GM12801 (cell line): Measurements from ENCODE around the gene ALX1.

Experiments
- TF ChIP-seq, protein P1 (sequence below): IDR thresholded peaks from one replicate; pipeline ENCODE4 v1.5.1; 2011; ENCODE audit warnings: control low read depth; ENCODE audit not compliant: insufficient read length; ENCODE audit errors: extremely low read depth

The ALX1 gene

DNA sequence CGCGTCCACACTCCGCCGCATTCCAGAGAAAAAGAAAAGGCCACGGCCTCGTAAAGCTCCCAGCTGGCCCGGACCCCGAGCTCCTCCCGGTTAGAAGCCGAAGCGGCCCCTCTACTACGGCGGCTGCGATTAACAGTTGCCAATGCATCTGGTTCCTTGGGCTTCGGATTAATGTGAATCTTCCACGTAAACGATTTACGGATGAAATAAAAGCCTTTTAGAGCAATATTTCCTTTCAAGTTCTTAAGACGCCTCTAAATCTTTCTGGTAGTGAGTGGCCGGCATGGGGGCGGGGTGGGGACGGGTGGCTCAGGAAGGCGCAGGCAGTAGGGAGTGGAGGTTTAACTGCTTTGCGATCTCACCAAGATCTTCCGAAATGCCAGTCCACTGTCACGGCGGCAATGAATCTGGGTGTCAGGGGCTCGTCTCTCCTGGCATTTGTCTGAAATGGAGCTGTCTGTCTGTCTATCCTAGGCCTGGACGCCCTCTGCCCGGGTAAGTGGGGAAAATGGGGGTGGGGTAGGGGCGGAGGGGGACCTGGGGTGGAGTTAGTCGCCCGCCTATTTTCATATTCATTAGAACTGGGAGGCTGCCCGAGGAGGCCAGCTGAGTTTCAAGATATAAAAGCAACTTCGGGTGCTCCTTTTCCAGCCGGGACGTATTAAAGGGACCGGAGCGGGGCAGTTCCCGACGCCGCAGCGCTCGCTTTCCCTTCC is 413 bp upstream of the ALX1 start:
- TF ChIP-seq, protein P1, sequence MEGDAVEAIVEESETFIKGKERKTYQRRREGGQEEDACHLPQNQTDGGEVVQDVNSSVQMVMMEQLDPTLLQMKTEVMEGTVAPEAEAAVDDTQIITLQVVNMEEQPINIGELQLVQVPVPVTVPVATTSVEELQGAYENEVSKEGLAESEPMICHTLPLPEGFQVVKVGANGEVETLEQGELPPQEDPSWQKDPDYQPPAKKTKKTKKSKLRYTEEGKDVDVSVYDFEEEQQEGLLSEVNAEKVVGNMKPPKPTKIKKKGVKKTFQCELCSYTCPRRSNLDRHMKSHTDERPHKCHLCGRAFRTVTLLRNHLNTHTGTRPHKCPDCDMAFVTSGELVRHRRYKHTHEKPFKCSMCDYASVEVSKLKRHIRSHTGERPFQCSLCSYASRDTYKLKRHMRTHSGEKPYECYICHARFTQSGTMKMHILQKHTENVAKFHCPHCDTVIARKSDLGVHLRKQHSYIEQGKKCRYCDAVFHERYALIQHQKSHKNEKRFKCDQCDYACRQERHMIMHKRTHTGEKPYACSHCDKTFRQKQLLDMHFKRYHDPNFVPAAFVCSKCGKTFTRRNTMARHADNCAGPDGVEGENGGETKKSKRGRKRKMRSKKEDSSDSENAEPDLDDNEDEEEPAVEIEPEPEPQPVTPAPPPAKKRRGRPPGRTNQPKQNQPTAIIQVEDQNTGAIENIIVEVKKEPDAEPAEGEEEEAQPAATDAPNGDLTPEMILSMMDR = no peak

DNA sequence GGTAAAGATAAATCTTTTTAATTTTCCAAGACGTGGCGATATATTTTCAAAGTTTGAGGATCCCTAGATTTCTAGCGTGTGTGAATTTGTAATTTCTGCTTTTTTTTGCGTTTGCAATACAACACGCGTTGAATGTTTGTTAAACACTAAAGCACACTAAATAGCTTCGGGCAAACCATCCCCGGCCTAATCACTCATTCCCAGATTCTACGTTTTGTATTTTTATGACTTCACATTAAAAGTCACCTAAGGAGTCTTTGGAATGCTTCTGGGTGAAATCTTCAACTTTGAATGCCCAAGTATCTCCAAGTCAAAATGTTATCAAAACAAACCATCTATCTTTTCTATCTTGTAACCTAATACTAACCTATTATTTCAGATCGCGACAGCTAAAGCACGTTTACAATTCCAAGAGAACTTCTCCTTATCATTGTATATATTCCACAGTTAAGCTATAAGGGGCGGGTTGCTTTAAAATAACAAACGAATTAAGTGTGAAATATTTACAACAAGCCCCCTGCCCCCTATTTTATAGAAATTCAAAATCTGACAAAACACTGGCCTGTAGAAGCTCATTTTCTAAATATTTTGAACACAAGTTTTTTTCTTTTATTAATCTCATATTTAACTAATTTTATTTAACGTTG is 1.1 kb downstream of the ALX1 start:
- TF ChIP-seq, protein P1 = no peak

GRCh38 chr12:85281636-85282312 is 1.8 kb downstream of the ALX1 start:
- TF ChIP-seq, protein P1 = no peak

GRCh38 chr12:85283560-85283959 is 3.5 kb downstream of the ALX1 start:
- TF ChIP-seq, protein P1 = no peak

GRCh38 chr12:85296362-85296761 is 16.3 kb downstream of the ALX1 start:
- TF ChIP-seq, protein P1 = no peak

GRCh38 chr12:85299053-85299452 is 19.0 kb downstream of the ALX1 start:
- TF ChIP-seq, protein P1 = no peak

- TF ChIP-seq, protein P1 = no peak
Measured at GRCh38 chr12:85301051-85301450, 21.0 kb downstream of the ALX1 start.
